Fibroblast of pulmonary artery (primary cell): ENCODE data around the gene CDC42EP4.

Experiments
- DNase-seq: peaks from one replicate; pipeline ENCODE4 v3.0.0-alpha.2; 2010; ENCODE audit warnings: low read depth
- H3K4me3 ChIP-seq: replicated peaks from 2 replicates; pipeline ENCODE4 v1.5.1; 2011; ENCODE audit warnings: low read depth, mild to moderate bottlenecking, control low read depth, low read length, moderate library complexity
- CTCF ChIP-seq: IDR thresholded peaks from 2 replicates; pipeline ENCODE4 v1.5.1; 2011; ENCODE audit warnings: mild to moderate bottlenecking, control low read depth, low read length, inconsistent platforms; ENCODE audit errors: missing control alignments

Gene CDC42EP4

GRCh38 chr17:73262676-73263642 lies 48.8 kb downstream of the CDC42EP4 start:
- DNase-seq: no peak
- no peak overlapping the region for H3K4me3 ChIP-seq
- no peak for TF ChIP-seq CTCF

GRCh38 chr17:73261952-73262675 lies 49.7 kb downstream of the CDC42EP4 start:
- TF ChIP-seq CTCF: no peak
- DNase-seq: no peak
- H3K4me3 ChIP-seq: no peak overlapping the region

GRCh38 chr17:73261617-73261951 lies 50.2 kb downstream of the CDC42EP4 start, which contains the start of gene CPSF4L:
Gene CPSF4L (minus strand): TSS chr17:73261880. CDS start chr17:73261818, 62 bp downstream.
- TF ChIP-seq CTCF: no peak
- H3K4me3 ChIP-seq: no peak within 1 kb of the TSS
- DNase-seq: no peak

GRCh38 chr17:73257516-73257915 lies 54.3 kb downstream of the CDC42EP4 start:
- no peak for DNase-seq
- no peak for TF ChIP-seq CTCF
- no peak overlapping the region for H3K4me3 ChIP-seq

GRCh38 chr17:73256220-73256619 lies 55.6 kb downstream of the CDC42EP4 start:
- no peak overlapping the region for H3K4me3 ChIP-seq
- no peak for DNase-seq
- no peak for TF ChIP-seq CTCF

GRCh38 chr17:73255671-73256181 lies 56.1 kb downstream of the CDC42EP4 start:
- peak; percentile 37 for DNase-seq
- peak; percentile 99 for TF ChIP-seq CTCF
- no peak overlapping the region for H3K4me3 ChIP-seq
